GM13977 (cell line): ENCODE measurements around the gene MSI2.
A peak's percentile ranks its signal among the peaks of the same experiment; 100 is the strongest.

Experiments used
- DNase-seq: peaks from one replicate; pipeline ENCODE4 v3.0.0; 2012; ENCODE audit warnings: low spot score
- in situ Hi-C: fragments of 300-500 bp; cut with MboI; formaldehyde crosslinking; loops from one replicate; pipeline ENCODE4 v1.12.0; 2022; ENCODE audit warnings: low sequenced_read_pairs, low pct_unique_long_range_greater_than_20kb, mixed read lengths, inconsistent platforms; ENCODE audit not compliant: unreplicated experiment
- TF ChIP-seq, protein P1 (sequence below): IDR thresholded peaks from 2 replicates; pipeline ENCODE4 v1.5.1; 2012; ENCODE audit warnings: mild to moderate bottlenecking, control low read depth; ENCODE audit not compliant: insufficient read depth; ENCODE audit errors: extremely low read depth, missing control alignments

Gene MSI2

DNA sequence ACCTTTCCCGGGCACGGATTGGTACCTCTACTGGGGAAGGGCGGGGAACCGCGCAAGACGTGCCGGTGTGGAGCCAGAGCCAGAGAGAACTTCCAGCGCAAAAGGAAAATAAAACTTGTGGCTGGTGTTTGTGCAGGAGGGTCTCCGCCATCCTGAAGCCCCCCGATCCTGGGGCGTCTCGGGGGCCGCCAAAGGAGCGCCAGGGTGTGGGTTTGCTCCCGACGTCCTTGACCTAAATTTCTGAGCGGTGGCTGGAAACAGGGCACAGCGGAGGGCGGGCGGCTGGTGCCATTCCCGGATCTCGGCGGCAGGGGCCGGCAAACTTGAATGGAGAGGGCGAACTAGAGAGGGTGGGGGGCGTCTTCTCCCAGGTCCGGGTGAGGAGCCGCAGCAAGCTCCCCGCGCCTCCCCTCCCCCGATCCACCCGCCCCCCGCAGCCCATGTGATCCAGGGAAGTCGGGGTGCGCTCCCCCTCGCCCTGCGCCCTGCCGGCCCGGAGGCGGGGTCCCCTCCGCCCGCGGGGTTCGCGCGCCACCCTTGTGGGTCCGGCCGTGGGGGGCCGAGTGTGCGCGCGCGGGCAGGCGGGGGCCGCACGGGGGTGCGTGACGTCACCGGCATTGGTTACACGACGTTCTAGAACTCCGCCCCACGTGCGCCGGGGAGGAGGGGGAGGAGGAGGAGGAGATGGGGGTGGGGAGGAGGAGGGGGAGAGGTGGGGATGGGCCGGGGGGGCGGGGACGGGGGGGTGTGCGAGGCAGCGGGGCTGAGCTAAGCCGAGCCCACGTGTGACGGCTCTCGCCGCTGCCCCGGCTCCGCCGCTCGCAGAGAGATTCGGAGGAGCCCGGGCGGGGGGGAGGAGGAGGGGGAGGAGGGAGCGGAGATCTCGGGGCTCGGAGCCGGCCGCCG is at the start of gene MSI2:
Gene MSI2, plus strand, starts transcription at position 748 of the 906 bp plus-strand sequence. CDS start 220 bp downstream, outside the sequence.
- TF ChIP-seq, protein P1, sequence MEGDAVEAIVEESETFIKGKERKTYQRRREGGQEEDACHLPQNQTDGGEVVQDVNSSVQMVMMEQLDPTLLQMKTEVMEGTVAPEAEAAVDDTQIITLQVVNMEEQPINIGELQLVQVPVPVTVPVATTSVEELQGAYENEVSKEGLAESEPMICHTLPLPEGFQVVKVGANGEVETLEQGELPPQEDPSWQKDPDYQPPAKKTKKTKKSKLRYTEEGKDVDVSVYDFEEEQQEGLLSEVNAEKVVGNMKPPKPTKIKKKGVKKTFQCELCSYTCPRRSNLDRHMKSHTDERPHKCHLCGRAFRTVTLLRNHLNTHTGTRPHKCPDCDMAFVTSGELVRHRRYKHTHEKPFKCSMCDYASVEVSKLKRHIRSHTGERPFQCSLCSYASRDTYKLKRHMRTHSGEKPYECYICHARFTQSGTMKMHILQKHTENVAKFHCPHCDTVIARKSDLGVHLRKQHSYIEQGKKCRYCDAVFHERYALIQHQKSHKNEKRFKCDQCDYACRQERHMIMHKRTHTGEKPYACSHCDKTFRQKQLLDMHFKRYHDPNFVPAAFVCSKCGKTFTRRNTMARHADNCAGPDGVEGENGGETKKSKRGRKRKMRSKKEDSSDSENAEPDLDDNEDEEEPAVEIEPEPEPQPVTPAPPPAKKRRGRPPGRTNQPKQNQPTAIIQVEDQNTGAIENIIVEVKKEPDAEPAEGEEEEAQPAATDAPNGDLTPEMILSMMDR = no peak
- peak; percentile 85 for DNase-seq
- in situ Hi-C loops = no loop called here

DNA sequence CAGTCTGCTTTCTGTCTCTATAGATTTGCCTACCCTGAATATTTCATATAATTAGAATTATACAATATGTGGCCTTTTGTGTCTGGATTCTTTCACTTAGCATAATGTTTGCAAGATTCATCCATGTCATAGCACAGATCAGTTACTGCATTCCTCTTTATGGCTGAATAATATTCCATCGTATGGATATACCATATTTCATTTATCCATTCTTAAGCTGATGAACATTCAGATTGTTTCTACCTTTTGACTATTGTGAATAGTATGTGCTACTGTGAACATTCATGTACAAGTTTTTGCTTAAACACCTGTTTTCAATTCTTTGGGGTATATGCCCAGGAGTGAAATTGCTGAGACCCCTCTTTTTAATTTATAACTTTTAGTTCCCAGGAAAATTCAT is 49.4 kb upstream of the MSI2 start:
- in situ Hi-C loops = no loop called here
- no peak for DNase-seq
- TF ChIP-seq, protein P1 = no peak

DNA sequence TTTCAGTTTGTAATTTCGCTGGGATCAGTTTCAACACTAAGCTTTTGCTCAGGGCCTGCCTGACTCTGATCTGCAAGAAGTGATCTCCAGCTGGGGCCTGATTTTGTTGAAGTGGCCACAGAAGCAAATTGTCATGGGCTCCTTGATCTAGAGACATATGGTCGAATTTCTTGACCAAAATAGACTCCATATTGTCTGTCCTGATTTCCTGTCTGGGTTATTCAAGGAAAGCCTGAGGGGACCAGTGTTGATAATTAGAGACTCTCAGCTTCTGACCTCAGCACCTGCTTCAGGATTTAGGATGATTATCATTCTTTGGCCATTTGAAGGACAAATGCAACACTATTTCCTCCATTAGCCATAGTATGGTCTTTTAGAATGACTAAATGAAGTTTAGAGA is 48.9 kb upstream of the MSI2 start:
- TF ChIP-seq, protein P1 = no peak
- no peak for DNase-seq
- in situ Hi-C loops = no loop called here

DNA sequence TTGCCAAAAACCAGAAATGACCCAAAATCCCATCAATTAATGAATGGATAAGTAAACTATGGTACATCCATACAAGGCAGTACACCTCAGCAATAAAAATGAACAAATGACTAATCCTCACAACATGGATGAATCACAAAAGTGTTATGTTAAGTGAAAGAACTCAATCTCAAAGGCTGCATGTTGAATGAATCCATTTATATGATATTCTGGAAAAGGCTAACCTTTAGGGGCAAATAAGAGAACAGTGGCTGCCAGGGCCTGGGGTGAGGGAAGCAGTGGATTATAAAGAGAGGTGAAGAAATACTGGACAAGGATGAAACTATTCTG is 46.1 kb upstream of the MSI2 start:
- in situ Hi-C loops = no loop called here
- TF ChIP-seq, protein P1 = no peak
- DNase-seq = no peak

- in situ Hi-C loops = no loop called here
- TF ChIP-seq, protein P1 = no peak
- no peak for DNase-seq
Measured at GRCh38 chr17:57210972-57211411, 45.3 kb upstream of the MSI2 start.

GRCh38 chr17:57211543-57211942 is 44.8 kb upstream of the MSI2 start:
- no peak for DNase-seq
- in situ Hi-C loops = no loop called here

More at GRCh38 chr17:57211543-57211942, 44.8 kb upstream of the MSI2 start:
- TF ChIP-seq, protein P1 = no peak
